ENCODE measurements around the gene CADM3.

CADM3 gene

DNA sequence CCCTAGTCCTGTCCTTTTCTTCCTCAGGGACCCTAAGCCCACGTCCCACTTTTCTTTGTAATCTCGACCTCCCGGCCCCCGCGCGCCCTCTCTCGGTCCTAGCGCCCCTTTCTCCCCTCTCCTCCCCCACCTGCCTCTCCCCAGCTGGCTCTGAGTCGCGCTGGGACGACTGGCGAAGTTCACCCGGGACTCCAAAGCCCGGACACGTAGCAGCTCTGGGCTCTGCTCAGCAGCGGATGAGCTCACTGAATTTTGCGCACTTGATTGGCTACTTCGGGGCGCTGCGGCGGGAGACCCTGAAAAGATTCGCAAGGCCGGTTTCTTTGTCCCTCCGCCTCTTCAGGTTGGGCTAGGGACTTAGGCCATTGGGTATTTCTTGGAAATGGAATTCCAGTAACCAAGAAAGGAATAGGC, 17.0 kb downstream of the CADM3 start:
- Histone ChIP-seq H3K9ac (ENCODE audit: low read depth in 1 of 2, low read length in 2 of 2) (no peak overlapping the region), H3K4me3 (ENCODE audit: low read depth in 1 of 2, low read length in 2 of 2) (peak overlapping the region in 1 of 2 donors; percentile 11), H3K27me3 (ENCODE audit: control insufficient read depth in 1 of 2, insufficient read depth in 2 of 2, low read length in 2 of 2) (peaks cover 16 to 30% of the 10 kb centered on the region in 2 donors), H3K36me3 (ENCODE audit: control insufficient read depth in 1 of 2, insufficient read depth in 2 of 2, low read length in 2 of 2) (no peaks in the 10 kb centered on the region), H3K9me3 (ENCODE audit: control insufficient read depth in 1 of 2, low read length in 2 of 2) (no peaks in the 10 kb centered on the region), H3K4me1 (ENCODE audit: control insufficient read depth in 1 of 2, insufficient read depth in 2 of 2, low read length in 2 of 2) (no peaks in the 10 kb centered on the region), H3K27ac (ENCODE audit: low read depth, low read length) (no peak overlapping the region)

DNA sequence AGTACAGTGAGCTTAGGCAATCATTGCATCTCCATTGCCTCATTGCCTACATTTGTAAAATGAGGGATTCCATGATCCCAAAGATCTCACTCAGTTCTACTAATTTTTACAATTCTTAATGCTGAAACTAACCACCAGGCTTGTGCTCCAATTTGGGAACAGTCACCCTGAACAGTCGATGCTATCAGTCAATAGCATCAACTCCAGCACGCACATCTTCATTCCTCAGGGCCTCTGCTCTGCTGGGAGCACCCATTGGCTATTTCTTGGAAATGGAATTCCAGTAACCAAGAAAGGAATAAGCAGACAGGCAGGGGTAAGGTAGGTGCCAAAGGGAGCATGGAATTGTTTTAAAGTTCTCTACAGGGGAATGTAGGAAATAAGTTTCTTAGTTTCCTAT, 19.0 kb downstream of the CADM3 start:
- Histone ChIP-seq H3K9me3 (ENCODE audit: control insufficient read depth in 1 of 2, low read length in 2 of 2) (no peaks in the 10 kb centered on the region), H3K4me3 (ENCODE audit: low read depth in 1 of 2, low read length in 2 of 2) (no peak overlapping the region), H3K27me3 (ENCODE audit: control insufficient read depth in 1 of 2, insufficient read depth in 2 of 2, low read length in 2 of 2) (peaks cover 18 to 30% of the 10 kb centered on the region in 2 donors), H3K9ac (ENCODE audit: low read depth in 1 of 2, low read length in 2 of 2) (no peak overlapping the region), H3K27ac (ENCODE audit: low read depth, low read length) (no peak overlapping the region), H3K36me3 (ENCODE audit: control insufficient read depth in 1 of 2, insufficient read depth in 2 of 2, low read length in 2 of 2) (no peaks in the 10 kb centered on the region), H3K4me1 (ENCODE audit: control insufficient read depth in 1 of 2, insufficient read depth in 2 of 2, low read length in 2 of 2) (no peaks in the 10 kb centered on the region)

DNA sequence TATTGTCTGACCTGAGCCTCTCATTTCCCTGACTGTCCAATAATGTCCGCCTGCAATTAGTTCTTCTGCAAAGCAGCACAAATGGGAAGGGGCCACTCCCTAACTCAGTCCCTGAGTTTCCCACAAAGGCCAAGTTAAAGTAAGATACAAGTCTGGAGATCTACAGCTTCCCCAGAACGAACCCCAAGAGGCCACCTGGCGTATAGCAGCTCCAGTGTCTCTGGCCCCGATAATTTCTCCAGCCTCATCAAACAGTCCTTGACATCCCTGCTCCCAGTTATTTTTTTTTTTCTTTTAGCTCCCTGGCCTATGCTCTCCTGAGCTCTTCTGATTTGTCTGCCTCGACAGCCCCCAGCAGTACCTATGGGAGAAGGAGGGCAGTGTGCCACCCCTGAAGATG, 25.1 kb downstream of the CADM3 start:
- Histone ChIP-seq H3K9me3 (ENCODE audit: control insufficient read depth in 1 of 2, low read length in 2 of 2) (no peaks in the 10 kb centered on the region), H3K27ac (ENCODE audit: low read depth, low read length) (no peak overlapping the region), H3K4me3 (ENCODE audit: low read depth in 1 of 2, low read length in 2 of 2) (no peak overlapping the region), H3K36me3 (ENCODE audit: control insufficient read depth in 1 of 2, insufficient read depth in 2 of 2, low read length in 2 of 2) (no peaks in the 10 kb centered on the region), H3K4me1 (ENCODE audit: control insufficient read depth in 1 of 2, insufficient read depth in 2 of 2, low read length in 2 of 2) (peaks cover 0 to 7% of the 10 kb centered on the region in 2 donors), H3K27me3 (ENCODE audit: control insufficient read depth in 1 of 2, insufficient read depth in 2 of 2, low read length in 2 of 2) (peaks cover 0 to 2% of the 10 kb centered on the region in 2 donors), H3K9ac (ENCODE audit: low read depth in 1 of 2, low read length in 2 of 2) (no peak overlapping the region)

GRCh38 chr1:159197561-159198557, 26.4 kb downstream of the CADM3 start:
- Histone ChIP-seq H3K27ac (ENCODE audit: low read depth, low read length) (no peak overlapping the region), H3K9ac (ENCODE audit: low read depth in 1 of 2, low read length in 2 of 2) (no peak overlapping the region), H3K27me3 (ENCODE audit: control insufficient read depth in 1 of 2, insufficient read depth in 2 of 2, low read length in 2 of 2) (peaks cover 0 to 5% of the 10 kb centered on the region in 2 donors), H3K36me3 (ENCODE audit: control insufficient read depth in 1 of 2, insufficient read depth in 2 of 2, low read length in 2 of 2) (no peaks in the 10 kb centered on the region), H3K9me3 (ENCODE audit: control insufficient read depth in 1 of 2, low read length in 2 of 2) (no peaks in the 10 kb centered on the region), H3K4me3 (ENCODE audit: low read depth in 1 of 2, low read length in 2 of 2) (no peak overlapping the region), H3K4me1 (ENCODE audit: control insufficient read depth in 1 of 2, insufficient read depth in 2 of 2, low read length in 2 of 2) (peaks cover 0 to 7% of the 10 kb centered on the region in 2 donors)

GRCh38 chr1:159199901-159200300, 28.5 kb downstream of the CADM3 start:
- no peak overlapping the region for H3K27ac ChIP-seq (ENCODE audit: low read depth, low read length)
- peaks cover 0 to 6% of the 10 kb centered on the region in 2 donors for H3K27me3 ChIP-seq (ENCODE audit: control insufficient read depth in 1 of 2, insufficient read depth in 2 of 2, low read length in 2 of 2)
- no peak overlapping the region for H3K9ac ChIP-seq (ENCODE audit: low read depth in 1 of 2, low read length in 2 of 2)
- no peaks in the 10 kb centered on the region for H3K9me3 ChIP-seq (ENCODE audit: control insufficient read depth in 1 of 2, low read length in 2 of 2)
- no peaks in the 10 kb centered on the region for H3K36me3 ChIP-seq (ENCODE audit: control insufficient read depth in 1 of 2, insufficient read depth in 2 of 2, low read length in 2 of 2)
- no peak overlapping the region for H3K4me3 ChIP-seq (ENCODE audit: low read depth in 1 of 2, low read length in 2 of 2)
- peaks cover 0 to 7% of the 10 kb centered on the region in 2 donors for H3K4me1 ChIP-seq (ENCODE audit: control insufficient read depth in 1 of 2, insufficient read depth in 2 of 2, low read length in 2 of 2)

DNA sequence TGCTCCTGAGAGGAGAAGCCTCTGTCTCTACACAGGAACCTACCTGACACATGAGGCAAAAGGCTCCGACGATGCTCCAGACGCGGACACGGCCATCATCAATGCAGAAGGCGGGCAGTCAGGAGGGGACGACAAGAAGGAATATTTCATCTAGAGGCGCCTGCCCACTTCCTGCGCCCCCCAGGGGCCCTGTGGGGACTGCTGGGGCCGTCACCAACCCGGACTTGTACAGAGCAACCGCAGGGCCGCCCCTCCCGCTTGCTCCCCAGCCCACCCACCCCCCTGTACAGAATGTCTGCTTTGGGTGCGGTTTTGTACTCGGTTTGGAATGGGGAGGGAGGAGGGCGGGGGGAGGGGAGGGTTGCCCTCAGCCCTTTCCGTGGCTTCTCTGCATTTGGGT, 29.4 kb downstream of the CADM3 start:
- H3K27me3 ChIP-seq (ENCODE audit: control insufficient read depth in 1 of 2, insufficient read depth in 2 of 2, low read length in 2 of 2): peaks cover 0 to 13% of the 10 kb centered on the region in 2 donors
- no peak overlapping the region for H3K4me3 ChIP-seq (ENCODE audit: low read depth in 1 of 2, low read length in 2 of 2)
- H3K9me3 ChIP-seq (ENCODE audit: control insufficient read depth in 1 of 2, low read length in 2 of 2): no peaks in the 10 kb centered on the region
- peaks cover 0 to 7% of the 10 kb centered on the region in 2 donors for H3K4me1 ChIP-seq (ENCODE audit: control insufficient read depth in 1 of 2, insufficient read depth in 2 of 2, low read length in 2 of 2)
- no peak overlapping the region for H3K9ac ChIP-seq (ENCODE audit: low read depth in 1 of 2, low read length in 2 of 2)
- no peaks in the 10 kb centered on the region for H3K36me3 ChIP-seq (ENCODE audit: control insufficient read depth in 1 of 2, insufficient read depth in 2 of 2, low read length in 2 of 2)
- no peak overlapping the region for H3K27ac ChIP-seq (ENCODE audit: low read depth, low read length)

- no peaks in the 10 kb centered on the region for H3K36me3 ChIP-seq (ENCODE audit: control insufficient read depth in 1 of 2, insufficient read depth in 2 of 2, low read length in 2 of 2)
- H3K9ac ChIP-seq (ENCODE audit: low read depth in 1 of 2, low read length in 2 of 2): no peak overlapping the region
- no peaks in the 10 kb centered on the region for H3K9me3 ChIP-seq (ENCODE audit: control insufficient read depth in 1 of 2, low read length in 2 of 2)
- H3K27me3 ChIP-seq (ENCODE audit: control insufficient read depth in 1 of 2, insufficient read depth in 2 of 2, low read length in 2 of 2): peaks cover under 1 to 13% of the 10 kb centered on the region in 2 donors
- H3K4me3 ChIP-seq (ENCODE audit: low read depth in 1 of 2, low read length in 2 of 2): no peak overlapping the region
- no peak overlapping the region for H3K27ac ChIP-seq (ENCODE audit: low read depth, low read length)
- peaks cover 0 to 7% of the 10 kb centered on the region in 2 donors for H3K4me1 ChIP-seq (ENCODE audit: control insufficient read depth in 1 of 2, insufficient read depth in 2 of 2, low read length in 2 of 2)
Measured at GRCh38 chr1:159201642-159202041, 30.2 kb downstream of the CADM3 start.

DNA sequence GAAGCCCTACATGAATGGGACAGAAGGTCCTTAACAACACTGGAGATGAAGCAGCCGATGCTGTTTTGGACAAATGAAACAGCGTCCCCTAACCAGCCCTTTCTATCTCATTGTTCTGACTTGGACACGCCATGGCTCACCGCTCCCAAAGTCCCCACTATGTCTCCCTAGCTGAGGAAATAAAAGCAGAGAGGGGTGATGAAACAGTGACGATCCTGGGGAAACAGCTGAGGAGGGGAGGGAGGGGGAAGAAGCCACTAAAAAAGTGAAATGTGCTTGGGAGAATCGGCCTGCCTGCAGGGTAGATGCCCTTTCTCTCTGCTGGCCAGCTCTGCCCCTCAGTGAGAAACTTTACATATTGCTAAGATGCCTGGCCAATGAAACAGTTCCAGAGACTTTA, 32.2 kb downstream of the CADM3 start:
- Histone ChIP-seq H3K27me3 (ENCODE audit: control insufficient read depth in 1 of 2, insufficient read depth in 2 of 2, low read length in 2 of 2) (peaks cover 12 to 13% of the 10 kb centered on the region in 2 donors), H3K4me3 (ENCODE audit: low read depth in 1 of 2, low read length in 2 of 2) (no peak overlapping the region), H3K4me1 (ENCODE audit: control insufficient read depth in 1 of 2, insufficient read depth in 2 of 2, low read length in 2 of 2) (peaks cover 0 to 7% of the 10 kb centered on the region in 2 donors), H3K9me3 (ENCODE audit: control insufficient read depth in 1 of 2, low read length in 2 of 2) (no peaks in the 10 kb centered on the region), H3K36me3 (ENCODE audit: control insufficient read depth in 1 of 2, insufficient read depth in 2 of 2, low read length in 2 of 2) (no peaks in the 10 kb centered on the region), H3K27ac (ENCODE audit: low read depth, low read length) (no peak overlapping the region), H3K9ac (ENCODE audit: low read depth in 1 of 2, low read length in 2 of 2) (no peak overlapping the region)

DNA sequence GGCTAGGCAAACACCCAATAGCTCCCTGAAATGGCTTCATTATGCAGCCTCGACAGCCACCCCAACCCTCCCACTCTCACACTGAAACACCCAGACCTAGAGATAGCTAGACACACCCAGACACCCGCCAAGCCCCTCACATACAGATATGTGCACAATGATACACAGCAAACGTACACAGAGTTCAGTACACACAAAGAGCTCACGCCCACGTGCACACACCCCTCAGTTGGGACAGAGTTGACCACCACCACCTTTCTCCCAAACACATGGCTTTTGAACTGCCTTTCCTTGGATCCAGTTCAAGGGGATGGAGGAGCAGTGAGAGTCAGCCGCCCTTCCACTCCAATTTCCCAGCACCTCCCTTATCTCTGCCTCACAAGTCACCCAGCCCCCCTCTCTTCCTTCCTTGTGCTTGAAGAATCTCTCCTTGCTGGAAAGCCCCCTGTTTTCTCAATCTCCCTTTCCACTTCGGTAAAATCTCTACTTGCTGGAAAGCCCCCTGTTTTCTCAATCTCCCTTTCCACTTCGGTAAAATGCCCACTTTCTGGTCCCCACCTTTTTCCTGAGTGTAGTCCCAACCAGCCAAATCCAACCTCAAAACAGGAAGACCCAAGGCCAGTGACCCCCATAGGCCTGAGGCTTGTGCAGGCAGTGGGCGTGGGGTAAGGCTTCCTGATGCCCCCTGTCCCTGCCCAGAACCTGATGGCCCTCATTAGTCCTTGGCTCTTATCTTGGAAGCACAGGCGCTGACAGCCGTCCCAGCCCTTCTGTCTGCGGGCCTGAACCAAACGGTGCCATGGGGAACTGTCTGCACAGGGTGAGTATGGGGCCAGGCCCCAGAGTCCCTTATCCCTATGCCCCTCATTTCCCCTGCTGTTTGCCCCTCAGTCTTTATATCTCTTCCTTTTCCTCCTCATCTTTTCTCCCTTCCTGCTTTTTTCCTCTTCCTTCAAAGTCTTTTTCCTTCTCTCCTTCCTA, 33.0 kb downstream of the CADM3 start, which contains the start of gene ACKR1:
TSS of gene ACKR1 (plus strand) at position 715 of the 981 bp plus-strand sequence. CDS start at position 800, 85 bp downstream.
- Histone ChIP-seq H3K36me3 (ENCODE audit: control insufficient read depth in 1 of 2, insufficient read depth in 2 of 2, low read length in 2 of 2) (no peaks in the 10 kb centered on the region), H3K27me3 (ENCODE audit: control insufficient read depth in 1 of 2, insufficient read depth in 2 of 2, low read length in 2 of 2) (peaks cover 12 to 13% of the 10 kb centered on the region in 2 donors), H3K4me3 (ENCODE audit: low read depth in 1 of 2, low read length in 2 of 2) (no peak within 1 kb of the TSS), H3K9me3 (ENCODE audit: control insufficient read depth in 1 of 2, low read length in 2 of 2) (no peaks in the 10 kb centered on the region), H3K27ac (ENCODE audit: low read depth, low read length) (no peak within 1 kb of the TSS), H3K9ac (ENCODE audit: low read depth in 1 of 2, low read length in 2 of 2) (no peak within 1 kb of the TSS), H3K4me1 (ENCODE audit: control insufficient read depth in 1 of 2, insufficient read depth in 2 of 2, low read length in 2 of 2) (peaks cover 0 to 4% of the 10 kb centered on the region in 2 donors)

Measured in duodenal mucosa (tissue), 2 donors.